HCT116 (cell line): ENCODE results near the gene BLOC1S5. TPM values are rescaled to one million over a fixed set of nuclear protein-coding genes. Genes with fewer than 3 reads are reported as not detected.

Source experiments
- ATAC-seq: fragments of 200-7000 bp; cut with Tn5 transposase; 2 replicates; pipeline ENCODE4 v1.9.1; 2020; ENCODE audit warnings: mild to moderate bottlenecking, moderate library complexity
- BruUV-seq: library from RNA; stranded (reverse); fragments of 400-500 nt; replicated peaks from 2 replicates; lab custom pipeline; 2021; lab: Mats Ljungman, UMichigan
- CTCF ChIA-PET: fragments of 300-600 bp; sonication (Branson Sonifier 250); formaldehyde crosslinking; loops from one replicate; lab custom pipeline; 2021; ENCODE audit warnings: antibody characterized with exemption; lab: Charles Lee
- POLR2A ChIA-PET: fragments of 300-600, 350-600 bp; sonication (Branson Sonifier 250); formaldehyde crosslinking; loops from one replicate; lab custom pipeline; 2021; ENCODE audit warnings: antibody characterized with exemption; lab: Charles Lee
- RAD21 ChIA-PET, 2 experiments: fragments of 300-600 bp; sonication (Branson Sonifier 250); formaldehyde crosslinking; loops; one replicate each; lab custom pipeline; 2023; ENCODE audit warnings: low total read pairs in 2 of 2; ENCODE audit not compliant: uncharacterized antibody in 2 of 2, unreplicated experiment in 2 of 2, low non-redundant PET in 1 of 2; lab: Charles Lee
- DNase-seq: peaks from one replicate; pipeline ENCODE4 v3.0.0-alpha.2; 2010; ENCODE audit warnings: low read depth, low spot score
- H2AFZ ChIP-seq: fragments of 200-600 bp; shearing (Covaris generic), sonication (generic); 2 replicates; pipeline ENCODE4 v1.6.1; 2017; ENCODE audit warnings: low read depth, mixed run types, mixed read lengths, antibody characterized with exemption, low read length; ENCODE audit not compliant: poor library complexity, severe bottlenecking
- H3K27ac ChIP-seq: 2 replicates; pipeline ENCODE4 v1.5.1; 2012; ENCODE audit warnings: low read depth, low read length
- H3K27me3 ChIP-seq: fragments of 200-600 bp; sonication (generic); 2 replicates; pipeline ENCODE4 v1.6.1; 2016; ENCODE audit warnings: mixed run types, low read length, mixed read lengths; ENCODE audit not compliant: insufficient read depth
- H3K36me3 ChIP-seq, 2 experiments: fragments of 200-500 bp in 1 of 2; fragments of 200-600 bp in 1 of 2; sonication (Bioruptor generic) in 1 of 2; sonication (generic) in 1 of 2; 2 replicates each; pipeline versions ENCODE4 v1.5.1 to v1.6.1; 2014 to 2016; ENCODE audit warnings: low read length in 2 of 2, inconsistent platforms in 1 of 2, mixed read lengths in 1 of 2, mixed run types in 1 of 2; ENCODE audit not compliant: insufficient read depth in 2 of 2, control insufficient read depth in 1 of 2
- H3K4me1 ChIP-seq, 2 experiments: fragments of 200-600 bp in 1 of 2; sonication (generic) in 1 of 2; 2 replicates each; pipeline versions ENCODE4 v1.5.1 to v1.6.1; 2012 to 2017; ENCODE audit warnings: low read length in 2 of 2, inconsistent platforms in 1 of 2, mild to moderate bottlenecking in 1 of 2, mixed read lengths in 1 of 2, mixed run types in 1 of 2, moderate library complexity in 1 of 2; ENCODE audit not compliant: insufficient read depth in 2 of 2, control insufficient read depth in 1 of 2
- H3K4me2 ChIP-seq: fragments of 200-600 bp; sonication (generic); 2 replicates; pipeline ENCODE4 v1.6.1; 2017; ENCODE audit warnings: mixed run types, low read length, mixed read lengths
- H3K4me3 ChIP-seq, 2 experiments: fragments of 200-600 bp in 1 of 2; sonication (generic) in 1 of 2; replicated peaks in 1 of 2; 2 replicates each; pipeline ENCODE4 v1.5.1; 2011 to 2016; ENCODE audit warnings: low read length in 2 of 2, control low read depth in 1 of 2, low read depth in 1 of 2, mild to moderate bottlenecking in 1 of 2, mixed read lengths in 1 of 2, mixed run types in 1 of 2
- H3K79me2 ChIP-seq: fragments of 200-600 bp; sonication (generic); 2 replicates; pipeline ENCODE4 v1.6.1; 2017; ENCODE audit warnings: mild to moderate bottlenecking, mixed run types, low read length, moderate library complexity, mixed read lengths; ENCODE audit not compliant: insufficient read depth
- H3K9ac ChIP-seq: fragments of 200-600 bp; sonication (generic); 2 replicates; pipeline ENCODE4 v1.6.1; 2016; ENCODE audit warnings: low read length, mixed read lengths
- H3K9me2 ChIP-seq: fragments of 200-600 bp; sonication (generic), shearing (Covaris generic); 2 replicates; pipeline ENCODE4 v1.6.1; 2017; ENCODE audit warnings: mixed run types, mild to moderate bottlenecking, moderate library complexity; ENCODE audit not compliant: insufficient read depth
- H3K9me3 ChIP-seq, 2 experiments: fragments of 200-500 bp in 1 of 2; fragments of 200-600 bp in 1 of 2; sonication (Bioruptor generic) in 1 of 2; sonication (generic) in 1 of 2; 2 replicates each; pipeline ENCODE4 v1.6.1; 2014 to 2017; ENCODE audit warnings: low read length in 2 of 2, mixed read lengths in 2 of 2, inconsistent platforms in 1 of 2, low read depth in 1 of 2, mild to moderate bottlenecking in 1 of 2, mixed run types in 1 of 2, moderate library complexity in 1 of 2; ENCODE audit not compliant: control insufficient read depth in 1 of 2, insufficient read depth in 1 of 2
- H4K20me1 ChIP-seq: fragments of 200-600 bp; sonication (generic), shearing (Covaris generic); 2 replicates; pipeline ENCODE4 v1.6.1; 2017; ENCODE audit warnings: mixed run types, mild to moderate bottlenecking, moderate library complexity; ENCODE audit not compliant: insufficient read depth
- CEBPB ChIP-seq: IDR thresholded peaks from 2 replicates; pipeline ENCODE4 v1.6.1; 2012; ENCODE audit warnings: low read depth
- EGR1 ChIP-seq: IDR thresholded peaks from 2 replicates; pipeline ENCODE4 v1.6.1; 2012; ENCODE audit warnings: low read depth
- ELF1 ChIP-seq: IDR thresholded peaks from 2 replicates; pipeline ENCODE4 v1.6.1; 2012; ENCODE audit warnings: low read depth, borderline replicate concordance
- EZH2 ChIP-seq: fragments of 200-600 bp; sonication (generic); IDR thresholded peaks from 2 replicates; pipeline ENCODE4 v1.6.1; 2017; ENCODE audit warnings: antibody characterized with exemption, mixed run types
- EZH2phosphoT487 ChIP-seq: fragments of 200-600 bp; IDR thresholded peaks from 2 replicates; pipeline ENCODE4 v1.6.1; 2018; ENCODE audit warnings: antibody characterized with exemption, borderline replicate concordance
- FOSL1 ChIP-seq: IDR thresholded peaks from 2 replicates; pipeline ENCODE4 v1.6.1; 2012; ENCODE audit warnings: low read depth
- JUND ChIP-seq: IDR thresholded peaks from 2 replicates; pipeline ENCODE4 v1.6.1; 2012
- POLR2A ChIP-seq: IDR thresholded peaks from 2 replicates; pipeline ENCODE4 v1.7.0; 2011; ENCODE audit warnings: borderline replicate concordance; ENCODE audit not compliant: insufficient read depth, insufficient read length; ENCODE audit errors: extremely low read depth
- POLR2AphosphoS5 ChIP-seq: IDR thresholded peaks from 2 replicates; pipeline ENCODE4 v1.6.1; 2011; ENCODE audit warnings: mild to moderate bottlenecking, low read depth, low read length, moderate library complexity
- RAD21 ChIP-seq: IDR thresholded peaks from 2 replicates; pipeline ENCODE4 v1.6.1; 2012; ENCODE audit warnings: low read depth, mild to moderate bottlenecking
- SIN3A ChIP-seq: IDR thresholded peaks from 2 replicates; pipeline ENCODE4 v1.6.1; 2012; ENCODE audit warnings: low read depth
- TCF7L2 ChIP-seq: IDR thresholded peaks from 2 replicates; pipeline ENCODE4 v1.7.0; 2011; ENCODE audit warnings: borderline replicate concordance, inconsistent platforms; ENCODE audit not compliant: insufficient read depth, insufficient read length; ENCODE audit errors: extremely low read depth
- YY1 ChIP-seq: IDR thresholded peaks from 2 replicates; pipeline ENCODE4 v1.6.1; 2011; ENCODE audit warnings: low read length, low read depth, moderate library complexity, mild to moderate bottlenecking; ENCODE audit not compliant: insufficient replicate concordance; ENCODE audit errors: extremely low read depth
- ZFX ChIP-seq: fragments of 450-650 bp; IDR thresholded peaks from 2 replicates; pipeline ENCODE4 v1.6.1; 2017
- ZNF274 ChIP-seq: fragments of 200-500 bp; sonication (Bioruptor generic); IDR thresholded peaks from 2 replicates; pipeline ENCODE4 v1.6.1; 2014; ENCODE audit warnings: mild to moderate bottlenecking, low read depth, low read length, inconsistent platforms
- intact Hi-C: fragments of 100-400 bp; cut with micrococcal nuclease; formaldehyde crosslinking; loops from 2 replicates; pipeline ENCODE4 v1.10.0; 2022
- total RNA-seq: library from RNA; stranded (reverse); gene quantifications from one replicate; pipeline ENCODE4 v1.2.1, GENCODE V29; 2021; ENCODE audit not compliant: unreplicated experiment
- TF ChIP-seq, protein P1 (sequence below): IDR thresholded peaks from 2 replicates; pipeline ENCODE4 v1.6.1; 2011; ENCODE audit warnings: mild to moderate bottlenecking, low read length, moderate library complexity; ENCODE audit not compliant: insufficient replicate concordance; ENCODE audit errors: extremely low read depth
- TF ChIP-seq, protein P2 (sequence below): IDR thresholded peaks from 2 replicates; pipeline ENCODE4 v1.6.1; 2012
- TF ChIP-seq, protein P3 (sequence below), 3 experiments: fragments of 200-600 bp in 1 of 3; sonication (generic) in 1 of 3; IDR thresholded peaks in 2 of 3; conservative IDR thresholded peaks in 1 of 3; 2 replicates each; pipeline ENCODE4 v1.5.1; 2012 to 2017; ENCODE audit warnings: low read depth in 2 of 3, low read length in 2 of 3, antibody characterized with exemption in 1 of 3, borderline replicate concordance in 1 of 3, control low read depth in 1 of 3, mild to moderate bottlenecking in 1 of 3, mixed read lengths in 1 of 3, mixed run types in 1 of 3, moderate library complexity in 1 of 3; ENCODE audit not compliant: insufficient read depth in 1 of 3
- TF ChIP-seq, protein P4 (sequence below): IDR thresholded peaks from 2 replicates; pipeline ENCODE4 v1.6.1; 2012
- TF ChIP-seq, protein P5 (sequence below): IDR thresholded peaks from 2 replicates; pipeline ENCODE4 v1.6.1; 2012; ENCODE audit warnings: low read depth

The BLOC1S5 gene
- total RNA-seq, 1 experiment from 2014 or later: 12.0 TPM

DNA sequence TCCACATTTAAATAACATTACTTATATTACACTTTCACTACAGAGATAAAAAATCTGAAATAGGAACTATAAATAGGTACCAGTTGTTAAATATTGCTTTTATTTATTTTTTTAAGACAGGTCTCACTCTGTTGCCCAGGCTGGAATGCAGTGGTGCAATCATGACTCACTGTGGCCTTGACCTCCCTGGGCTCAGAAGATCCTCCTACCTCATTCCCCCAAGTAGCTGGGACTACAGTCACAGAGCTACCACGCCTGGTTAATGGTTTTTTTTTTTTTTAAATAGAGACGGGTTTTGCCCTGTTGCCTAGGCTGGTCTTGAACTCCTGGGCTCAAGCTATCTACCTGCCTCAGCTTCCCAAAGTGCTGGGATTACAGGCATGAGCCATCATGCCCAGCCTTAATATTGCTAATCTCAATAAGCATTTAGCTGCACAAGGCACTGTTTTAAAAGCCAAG is 20.9 kb upstream of the BLOC1S5 start:
- peaks cover 55 to 59% of the 10 kb centered on the region in 2 experiments for H3K4me1 ChIP-seq
- intact Hi-C loops: no loop called here
- H3K79me2 ChIP-seq: peaks cover 91% of the 10 kb centered on the region
- H3K4me2 ChIP-seq: peak overlapping the region; percentile 50
- ChIA-PET POLR2A (interaction anchor here (1.0 to 2.1 kb wide), 4 partner anchors 9 to 21 kb away, joined by 3 to 11 read pairs (median 4); partner anchors contain the start of genes BLOC1S5 and EEF1E1), CTCF (interaction anchor here (1.2 to 1.3 kb wide), 2 partner anchors 79 to 362 kb away, joined by 3 to 6 read pairs; no protein-coding TSS in a partner anchor), RAD21 (no interaction called here)
- peak; percentile 88 for DNase-seq
- peak overlapping the region in 1 of 2 experiments; percentile 13; a peak in 1 of 4 replicates for H3K4me3 ChIP-seq
- peak overlapping the region; percentile 79 for H3K27ac ChIP-seq
- H4K20me1 ChIP-seq: peaks cover 11% of the 10 kb centered on the region; the same call in 1 of the 2 replicates
- no peak overlapping the region for H2AFZ ChIP-seq
- BruUV-seq: no TSS peak
- no peaks in the 10 kb centered on the region for H3K9me3 ChIP-seq
- H3K36me3 ChIP-seq: peaks cover 18 to 34% of the 10 kb centered on the region in 2 experiments; a peak in 3 of 4 replicates
- no peaks in the 10 kb centered on the region for H3K27me3 ChIP-seq
- no peaks in the 10 kb centered on the region for H3K9me2 ChIP-seq
- peak overlapping the region; percentile 39 for H3K9ac ChIP-seq
- ATAC-seq: peak; percentile 94
- TF ChIP-seq RAD21 (no peak), ELF1 (no peak), EZH2 (no peak), CEBPB (peak; percentile 98), YY1 (no peak), JUND (peak; percentile 95), POLR2A (no peak), FOSL1 (peak; percentile 97), ZFX (no peak), ZNF274 (no peak), SIN3A (peak; percentile 52), POLR2AphosphoS5 (0 out of 2 replicates have a peak, but pooled peaks have one; percentile 23), EZH2phosphoT487 (no peak), TCF7L2 (no peak), EGR1 (no peak)
- TF ChIP-seq, protein P1, sequence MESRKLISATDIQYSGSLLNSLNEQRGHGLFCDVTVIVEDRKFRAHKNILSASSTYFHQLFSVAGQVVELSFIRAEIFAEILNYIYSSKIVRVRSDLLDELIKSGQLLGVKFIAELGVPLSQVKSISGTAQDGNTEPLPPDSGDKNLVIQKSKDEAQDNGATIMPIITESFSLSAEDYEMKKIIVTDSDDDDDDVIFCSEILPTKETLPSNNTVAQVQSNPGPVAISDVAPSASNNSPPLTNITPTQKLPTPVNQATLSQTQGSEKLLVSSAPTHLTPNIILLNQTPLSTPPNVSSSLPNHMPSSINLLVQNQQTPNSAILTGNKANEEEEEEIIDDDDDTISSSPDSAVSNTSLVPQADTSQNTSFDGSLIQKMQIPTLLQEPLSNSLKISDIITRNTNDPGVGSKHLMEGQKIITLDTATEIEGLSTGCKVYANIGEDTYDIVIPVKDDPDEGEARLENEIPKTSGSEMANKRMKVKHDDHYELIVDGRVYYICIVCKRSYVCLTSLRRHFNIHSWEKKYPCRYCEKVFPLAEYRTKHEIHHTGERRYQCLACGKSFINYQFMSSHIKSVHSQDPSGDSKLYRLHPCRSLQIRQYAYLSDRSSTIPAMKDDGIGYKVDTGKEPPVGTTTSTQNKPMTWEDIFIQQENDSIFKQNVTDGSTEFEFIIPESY: no peak
- TF ChIP-seq, protein P2, sequence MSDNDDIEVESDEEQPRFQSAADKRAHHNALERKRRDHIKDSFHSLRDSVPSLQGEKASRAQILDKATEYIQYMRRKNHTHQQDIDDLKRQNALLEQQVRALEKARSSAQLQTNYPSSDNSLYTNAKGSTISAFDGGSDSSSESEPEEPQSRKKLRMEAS: peak; percentile 64
- TF ChIP-seq, protein P3, sequence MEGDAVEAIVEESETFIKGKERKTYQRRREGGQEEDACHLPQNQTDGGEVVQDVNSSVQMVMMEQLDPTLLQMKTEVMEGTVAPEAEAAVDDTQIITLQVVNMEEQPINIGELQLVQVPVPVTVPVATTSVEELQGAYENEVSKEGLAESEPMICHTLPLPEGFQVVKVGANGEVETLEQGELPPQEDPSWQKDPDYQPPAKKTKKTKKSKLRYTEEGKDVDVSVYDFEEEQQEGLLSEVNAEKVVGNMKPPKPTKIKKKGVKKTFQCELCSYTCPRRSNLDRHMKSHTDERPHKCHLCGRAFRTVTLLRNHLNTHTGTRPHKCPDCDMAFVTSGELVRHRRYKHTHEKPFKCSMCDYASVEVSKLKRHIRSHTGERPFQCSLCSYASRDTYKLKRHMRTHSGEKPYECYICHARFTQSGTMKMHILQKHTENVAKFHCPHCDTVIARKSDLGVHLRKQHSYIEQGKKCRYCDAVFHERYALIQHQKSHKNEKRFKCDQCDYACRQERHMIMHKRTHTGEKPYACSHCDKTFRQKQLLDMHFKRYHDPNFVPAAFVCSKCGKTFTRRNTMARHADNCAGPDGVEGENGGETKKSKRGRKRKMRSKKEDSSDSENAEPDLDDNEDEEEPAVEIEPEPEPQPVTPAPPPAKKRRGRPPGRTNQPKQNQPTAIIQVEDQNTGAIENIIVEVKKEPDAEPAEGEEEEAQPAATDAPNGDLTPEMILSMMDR (IDR thresholded peaks at IDR 0.05 in 2 of 3, conservative IDR thresholded peaks at IDR 0.05 in 1 of 3; ENCODE audit: borderline replicate concordance in 1 of 3, insufficient read depth in 1 of 3, low read depth in 2 of 3, low read length in 2 of 3): no peak
- TF ChIP-seq, protein P4, sequence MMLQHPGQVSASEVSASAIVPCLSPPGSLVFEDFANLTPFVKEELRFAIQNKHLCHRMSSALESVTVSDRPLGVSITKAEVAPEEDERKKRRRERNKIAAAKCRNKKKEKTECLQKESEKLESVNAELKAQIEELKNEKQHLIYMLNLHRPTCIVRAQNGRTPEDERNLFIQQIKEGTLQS: peak; percentile 86
- TF ChIP-seq, protein P5, sequence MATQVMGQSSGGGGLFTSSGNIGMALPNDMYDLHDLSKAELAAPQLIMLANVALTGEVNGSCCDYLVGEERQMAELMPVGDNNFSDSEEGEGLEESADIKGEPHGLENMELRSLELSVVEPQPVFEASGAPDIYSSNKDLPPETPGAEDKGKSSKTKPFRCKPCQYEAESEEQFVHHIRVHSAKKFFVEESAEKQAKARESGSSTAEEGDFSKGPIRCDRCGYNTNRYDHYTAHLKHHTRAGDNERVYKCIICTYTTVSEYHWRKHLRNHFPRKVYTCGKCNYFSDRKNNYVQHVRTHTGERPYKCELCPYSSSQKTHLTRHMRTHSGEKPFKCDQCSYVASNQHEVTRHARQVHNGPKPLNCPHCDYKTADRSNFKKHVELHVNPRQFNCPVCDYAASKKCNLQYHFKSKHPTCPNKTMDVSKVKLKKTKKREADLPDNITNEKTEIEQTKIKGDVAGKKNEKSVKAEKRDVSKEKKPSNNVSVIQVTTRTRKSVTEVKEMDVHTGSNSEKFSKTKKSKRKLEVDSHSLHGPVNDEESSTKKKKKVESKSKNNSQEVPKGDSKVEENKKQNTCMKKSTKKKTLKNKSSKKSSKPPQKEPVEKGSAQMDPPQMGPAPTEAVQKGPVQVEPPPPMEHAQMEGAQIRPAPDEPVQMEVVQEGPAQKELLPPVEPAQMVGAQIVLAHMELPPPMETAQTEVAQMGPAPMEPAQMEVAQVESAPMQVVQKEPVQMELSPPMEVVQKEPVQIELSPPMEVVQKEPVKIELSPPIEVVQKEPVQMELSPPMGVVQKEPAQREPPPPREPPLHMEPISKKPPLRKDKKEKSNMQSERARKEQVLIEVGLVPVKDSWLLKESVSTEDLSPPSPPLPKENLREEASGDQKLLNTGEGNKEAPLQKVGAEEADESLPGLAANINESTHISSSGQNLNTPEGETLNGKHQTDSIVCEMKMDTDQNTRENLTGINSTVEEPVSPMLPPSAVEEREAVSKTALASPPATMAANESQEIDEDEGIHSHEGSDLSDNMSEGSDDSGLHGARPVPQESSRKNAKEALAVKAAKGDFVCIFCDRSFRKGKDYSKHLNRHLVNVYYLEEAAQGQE: no peak
